Activated CD8-positive, alpha-beta memory T cell treated with anti-CD3 and anti-CD28 coated beads for 4 hours (primary cell): Measurements from ENCODE around the gene LZTR1.
"Not testable (repeated sequence)": the region's sequence is repeated elsewhere in the genome, so short reads cannot be mapped to it uniquely, and the experiment has no call there.

Experiments used
- DNase-seq, 2 donors: peaks; one replicate each; pipeline ENCODE4 v3.0.0-alpha.2; 2020; ENCODE audit warnings: low read depth in 2 of 2

Gene LZTR1

DNA sequence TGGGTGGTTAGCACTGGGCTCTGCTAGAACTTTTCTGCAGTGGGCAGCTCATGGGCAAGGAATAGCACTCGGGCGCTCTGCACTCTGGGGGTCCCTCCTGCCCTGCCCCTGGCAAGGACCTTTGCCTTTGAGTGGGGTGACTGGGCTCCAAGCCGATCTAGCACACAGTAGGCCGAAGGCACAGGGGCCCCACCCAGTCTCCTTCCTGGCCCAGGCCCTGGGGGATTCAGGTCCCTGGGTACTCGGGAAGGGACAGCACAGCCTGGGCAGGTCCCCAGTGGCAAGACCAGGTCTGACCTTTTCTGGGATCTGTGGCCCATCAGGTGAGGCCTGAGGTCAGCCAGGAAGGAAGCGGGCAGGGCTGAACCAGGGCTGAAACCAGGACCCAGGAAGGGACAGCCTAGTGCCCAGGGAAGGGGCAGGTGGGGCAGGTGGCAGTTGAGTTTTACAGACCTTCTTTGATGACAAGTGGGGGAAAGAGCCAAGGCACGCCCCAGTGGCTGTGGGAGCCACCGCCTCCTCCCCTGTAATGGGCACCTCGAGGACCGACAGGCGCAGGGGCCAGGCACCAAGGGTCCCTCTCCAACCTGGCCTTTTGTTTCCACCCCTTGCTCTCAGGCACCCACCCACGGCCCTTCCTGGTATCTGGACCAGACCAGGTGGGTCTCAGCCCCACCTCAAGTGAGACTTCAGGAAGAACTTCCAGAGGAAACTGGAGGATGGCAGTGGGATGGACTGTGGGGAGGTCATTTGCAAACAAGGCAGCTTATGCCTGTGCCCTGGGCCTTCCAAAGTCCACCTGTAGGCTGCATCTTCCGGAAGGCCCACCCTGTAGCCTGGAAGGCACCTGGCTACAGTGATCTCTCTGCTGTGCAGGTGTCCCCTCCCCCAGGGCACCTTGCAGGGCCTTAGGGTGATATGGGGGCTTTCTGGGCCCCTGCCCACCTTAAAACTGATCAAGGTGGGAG, 15.9 kb upstream of the LZTR1 start:
- no peak for DNase-seq

DNA sequence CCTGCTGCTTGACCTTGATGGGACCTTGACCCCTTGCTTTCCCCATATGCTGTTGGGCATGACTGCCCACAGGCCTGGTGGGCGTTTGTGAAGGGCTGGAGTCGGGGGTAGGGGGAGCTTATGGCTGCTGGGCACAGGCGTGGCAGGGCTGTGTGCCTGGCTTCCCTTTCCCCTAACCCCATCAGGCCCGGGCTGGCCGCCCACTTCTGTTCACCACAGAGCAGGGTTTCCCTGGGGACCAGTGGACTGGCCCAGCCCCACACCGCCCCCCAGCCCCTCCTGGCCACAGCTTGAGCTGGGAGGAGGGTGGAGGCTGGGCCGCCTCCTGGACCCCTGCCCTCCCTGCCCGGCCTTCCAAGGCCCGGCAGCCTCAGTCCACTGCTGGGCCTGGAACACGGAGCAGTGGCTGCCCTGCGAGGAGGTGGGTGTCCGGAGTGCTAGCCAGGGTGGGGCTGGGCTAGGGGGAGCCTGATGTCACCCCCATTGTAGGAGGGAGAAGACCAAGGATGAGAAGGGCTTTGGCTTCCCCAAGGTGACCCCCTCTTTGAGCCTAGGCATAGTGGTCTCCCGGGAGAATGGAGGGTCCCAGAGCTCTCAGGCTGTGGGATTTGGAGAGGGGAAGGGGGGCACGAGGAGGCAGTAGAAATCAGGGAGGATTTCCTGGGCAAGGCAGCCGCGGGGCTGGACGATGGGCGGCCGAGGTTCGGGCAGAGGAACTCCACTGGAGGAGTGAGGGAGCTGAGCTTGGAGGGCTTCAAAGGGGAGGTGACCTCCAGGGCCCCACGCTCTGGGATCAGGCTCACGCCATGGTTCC, 15.0 kb upstream of the LZTR1 start, which contains the start of gene AIFM3:
Gene AIFM3, plus strand, starts transcription at position 373 of the 814 bp plus-strand sequence. CDS start 690 bp downstream, outside the sequence.
- DNase-seq: no peak

DNA sequence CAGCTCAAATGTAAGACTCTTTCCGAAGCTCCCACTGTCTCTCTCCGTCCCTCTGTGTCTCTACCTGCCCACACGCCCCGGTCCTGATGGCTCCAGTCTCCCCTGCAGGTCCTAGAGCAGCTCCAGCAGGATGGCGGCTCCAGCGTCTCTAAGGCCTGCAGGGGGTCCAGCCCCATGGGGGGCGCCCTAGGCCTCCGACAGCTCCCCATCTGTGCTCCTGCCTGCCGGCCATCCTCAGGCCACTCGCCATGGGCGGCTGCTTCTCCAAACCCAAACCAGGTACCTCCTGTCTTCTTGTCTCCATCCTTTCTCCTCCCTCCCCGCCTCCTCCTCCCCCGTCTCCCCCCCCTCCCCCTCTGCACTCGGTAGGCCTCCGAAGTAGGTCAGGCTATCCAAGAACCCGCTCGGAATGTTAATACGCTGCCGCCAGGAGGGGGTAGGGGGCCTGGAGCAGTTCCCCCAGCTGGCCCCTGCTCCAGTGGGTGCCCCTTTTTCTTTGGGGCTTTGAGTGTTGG, 14.3 kb upstream of the LZTR1 start:
- DNase-seq: no peak

DNA sequence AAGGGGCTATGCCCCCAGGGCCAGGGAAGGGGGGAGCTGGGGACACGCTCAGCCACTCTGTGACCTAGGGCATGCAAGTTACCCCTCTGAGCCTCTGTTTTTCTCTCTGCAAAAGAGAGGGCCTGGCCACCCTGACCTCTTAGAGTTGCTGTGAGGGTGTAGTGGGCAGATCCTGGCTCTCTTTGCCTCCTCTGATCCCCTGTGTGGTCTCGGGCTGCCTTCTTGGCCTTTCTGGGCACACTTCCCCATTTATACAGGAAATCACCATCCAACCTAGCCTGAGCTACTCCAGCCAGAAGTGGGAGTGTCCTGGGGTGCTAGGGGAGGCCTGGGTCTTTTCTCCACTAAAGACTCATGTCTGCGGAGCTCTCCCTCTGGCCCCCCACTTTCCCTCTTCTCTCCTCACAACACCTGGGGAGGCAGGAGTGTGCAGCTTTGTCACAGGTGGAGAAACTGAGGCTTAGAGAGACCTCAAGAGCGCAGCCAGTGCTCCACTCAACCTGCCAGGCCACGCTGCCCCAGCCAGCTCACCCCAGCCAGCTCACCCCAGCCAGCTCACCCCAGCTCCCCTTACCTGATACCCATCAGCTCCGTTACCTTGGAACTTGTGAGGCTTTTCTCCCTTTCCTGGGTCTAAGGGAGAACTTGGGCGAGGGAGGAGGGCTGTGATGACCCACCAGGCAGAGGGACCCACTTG, 13.7 kb upstream of the LZTR1 start:
- no peak for DNase-seq

DNA sequence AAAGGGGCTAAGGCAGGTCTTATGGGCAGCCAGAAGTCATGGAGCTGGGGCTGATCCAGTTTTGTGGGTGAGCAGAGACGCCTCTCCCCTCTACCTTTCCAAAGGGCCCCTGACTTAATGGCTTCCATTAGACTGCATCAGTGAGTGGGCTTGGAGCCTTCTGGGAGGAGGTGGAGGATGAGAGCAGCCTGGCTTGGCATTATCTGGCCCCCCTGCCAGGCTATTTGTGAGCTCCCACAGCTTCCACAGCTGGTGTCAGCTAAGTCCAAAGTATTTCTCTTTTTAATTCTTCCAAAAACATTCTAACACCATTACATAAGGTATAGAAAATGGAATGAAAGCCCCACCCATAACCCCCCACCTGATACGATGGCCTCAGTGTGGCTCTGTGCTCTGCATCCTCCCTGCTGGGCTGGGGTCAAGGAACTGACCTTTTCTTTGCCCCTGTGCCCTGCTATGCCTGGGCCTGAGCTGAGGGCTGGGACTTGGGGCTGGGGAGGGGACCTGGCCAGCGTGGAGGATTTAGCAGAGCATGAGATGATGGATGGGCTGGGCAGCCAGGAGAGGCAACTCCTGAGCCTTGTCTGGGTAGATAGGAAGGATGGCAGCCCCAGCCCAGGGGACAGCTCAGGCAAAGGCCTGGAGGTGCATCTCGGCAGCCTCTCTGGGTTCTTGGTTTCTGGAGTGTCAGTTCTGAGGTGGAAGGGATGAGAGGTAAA, 11.0 kb upstream of the LZTR1 start:
- no peak for DNase-seq

DNA sequence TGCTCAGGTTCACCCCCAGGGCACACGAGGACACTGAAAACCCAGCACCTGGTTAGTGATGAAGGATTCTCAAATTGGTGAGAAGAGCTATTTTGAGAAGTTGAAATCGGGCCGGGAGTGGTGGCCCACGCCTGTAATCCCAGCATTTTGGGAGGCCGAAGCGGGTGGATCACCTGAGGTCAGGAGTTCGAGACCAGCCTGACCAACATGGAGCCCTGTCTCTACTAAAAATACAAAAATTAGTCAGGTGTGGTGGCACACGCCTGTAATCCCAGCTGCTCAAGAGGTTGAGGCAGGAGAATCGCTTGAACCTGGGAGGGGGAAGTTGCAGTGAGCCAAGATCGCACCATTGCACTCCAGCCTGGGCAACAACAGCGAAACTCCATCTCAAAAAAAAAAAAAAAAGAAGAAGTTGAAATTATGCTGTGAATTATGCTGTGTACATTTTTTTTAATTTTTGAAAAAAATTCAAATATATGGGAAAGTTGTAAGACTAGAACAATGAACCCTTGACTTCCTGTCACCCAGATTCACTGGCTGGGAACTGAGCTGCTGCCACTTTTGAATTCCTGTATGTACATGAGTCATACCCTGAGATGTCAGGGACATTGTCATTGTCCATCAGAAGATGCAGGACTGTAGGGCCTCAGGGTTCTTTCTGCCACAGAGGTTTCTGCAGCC, 9.9 kb upstream of the LZTR1 start:
- not testable (repeated sequence) for DNase-seq

DNA sequence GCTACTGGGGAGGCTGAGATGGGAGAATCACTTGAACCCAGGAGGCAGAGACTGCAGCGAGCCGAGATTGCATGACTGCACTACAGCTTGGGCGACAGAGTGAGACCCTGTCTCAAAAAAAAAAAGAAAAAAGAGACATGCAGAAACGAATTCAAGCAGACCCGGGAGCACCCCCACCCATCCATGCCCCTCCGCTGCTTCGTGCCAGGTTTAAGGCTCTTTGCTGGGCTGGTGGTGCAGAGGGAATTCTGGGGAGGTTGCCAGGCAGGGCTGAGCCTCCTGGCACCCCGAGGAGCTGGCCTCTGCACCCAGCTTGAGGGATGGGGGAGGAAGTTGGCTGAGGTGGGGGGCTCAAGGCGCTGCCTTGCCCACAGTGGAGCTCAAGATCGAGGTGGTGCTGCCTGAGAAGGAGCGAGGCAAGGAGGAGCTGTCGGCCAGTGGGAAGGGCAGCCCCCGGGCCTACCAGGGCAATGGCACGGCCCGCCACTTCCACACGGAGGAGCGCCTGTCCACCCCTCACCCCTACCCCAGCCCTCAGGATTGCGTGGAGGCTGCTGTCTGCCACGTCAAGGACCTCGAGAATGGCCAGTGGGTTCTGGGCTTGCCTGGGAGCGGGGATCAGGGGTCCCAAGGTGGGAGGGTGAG, 9.0 kb upstream of the LZTR1 start:
- no peak for DNase-seq

DNA sequence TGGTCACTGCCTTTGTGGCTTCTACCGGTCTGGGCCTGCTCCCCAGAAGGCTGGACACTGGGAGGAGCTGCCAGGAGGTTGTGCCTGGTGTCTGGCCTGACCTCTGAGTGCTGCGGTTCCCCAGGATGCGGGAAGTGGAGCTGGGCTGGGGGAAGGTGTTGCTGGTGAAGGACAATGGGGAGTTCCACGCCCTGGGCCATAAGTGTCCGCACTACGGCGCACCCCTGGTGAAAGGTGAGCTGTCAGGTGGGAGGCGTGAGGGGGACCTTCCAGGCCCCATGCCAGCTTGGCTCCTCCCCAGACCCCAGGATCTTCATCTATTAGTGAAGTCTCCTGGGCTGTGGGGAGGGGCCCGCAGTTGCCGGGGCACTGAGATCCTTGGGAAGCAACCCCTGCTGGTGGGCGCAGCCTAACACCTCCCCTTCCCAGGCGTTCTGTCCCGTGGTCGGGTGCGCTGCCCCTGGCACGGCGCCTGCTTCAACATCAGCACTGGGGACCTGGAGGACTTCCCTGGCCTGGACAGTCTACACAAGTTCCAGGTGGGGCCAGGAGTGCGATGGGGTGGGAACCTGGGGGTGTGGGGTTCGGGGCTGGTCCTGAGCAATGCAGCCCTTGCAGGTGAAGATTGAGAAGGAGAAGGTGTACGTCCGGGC, 8.3 kb upstream of the LZTR1 start:
- no peak for DNase-seq

DNA sequence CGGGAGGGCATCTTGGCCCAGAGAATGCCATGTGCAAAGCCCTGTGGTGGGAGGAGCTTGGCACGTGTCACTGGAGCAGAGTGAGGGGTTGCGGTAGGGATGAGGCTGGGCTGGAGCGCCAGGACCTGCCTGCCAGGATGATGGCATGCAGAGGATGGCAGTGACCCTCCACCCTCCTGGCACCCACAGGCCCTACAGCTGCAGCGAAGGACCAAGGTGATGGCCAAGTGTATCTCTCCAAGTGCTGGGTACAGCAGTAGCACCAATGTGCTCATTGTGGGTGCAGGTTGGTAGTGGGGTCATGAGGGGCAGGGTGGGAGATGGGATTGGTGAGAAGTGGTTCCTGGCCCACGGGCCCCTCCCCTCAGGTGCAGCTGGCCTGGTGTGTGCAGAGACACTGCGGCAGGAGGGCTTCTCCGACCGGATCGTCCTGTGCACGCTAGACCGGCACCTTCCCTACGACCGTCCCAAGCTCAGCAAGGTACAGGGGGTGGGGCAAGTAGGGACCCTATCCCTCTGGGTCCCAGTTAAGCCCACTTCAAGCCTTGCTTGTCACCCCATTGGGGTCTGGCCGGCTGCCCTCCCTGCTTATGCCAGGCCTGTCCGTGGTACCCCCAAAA, 7.7 kb upstream of the LZTR1 start:
- DNase-seq: no peak

DNA sequence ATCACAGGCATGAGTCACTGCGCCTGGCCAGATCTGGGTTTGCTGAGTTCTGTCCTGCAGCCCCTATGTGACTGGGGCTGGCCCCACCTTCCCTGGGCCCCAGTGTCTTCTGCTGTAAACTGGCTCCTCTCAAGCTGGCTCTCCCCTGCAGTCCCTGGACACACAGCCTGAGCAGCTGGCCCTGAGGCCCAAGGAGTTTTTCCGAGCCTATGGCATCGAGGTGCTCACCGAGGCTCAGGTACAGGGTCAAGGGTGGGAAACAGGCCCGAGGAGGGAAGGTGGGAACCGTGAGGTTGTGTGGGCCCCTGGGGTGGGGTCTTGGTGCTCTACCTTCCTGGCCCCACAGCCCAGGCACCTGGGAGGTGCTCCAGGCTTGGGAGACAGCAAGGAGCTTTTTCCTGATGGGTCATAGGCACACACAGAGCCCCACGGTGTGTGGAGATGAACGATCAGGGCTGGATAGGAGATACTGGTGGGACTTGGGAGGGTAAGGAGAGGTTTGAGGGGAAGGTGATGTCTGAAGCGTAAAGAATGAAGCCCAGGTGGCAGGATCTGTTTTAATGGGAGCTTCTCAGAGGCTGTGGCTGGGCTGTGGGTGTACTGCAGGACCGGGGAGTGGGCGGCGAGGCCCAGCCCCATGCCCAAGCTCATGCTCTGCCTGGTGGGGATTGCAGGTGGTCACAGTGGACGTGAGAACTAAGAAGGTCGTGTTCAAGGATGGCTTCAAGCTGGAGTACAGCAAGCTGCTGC, 6.4 kb upstream of the LZTR1 start:
- DNase-seq: no peak

DNA sequence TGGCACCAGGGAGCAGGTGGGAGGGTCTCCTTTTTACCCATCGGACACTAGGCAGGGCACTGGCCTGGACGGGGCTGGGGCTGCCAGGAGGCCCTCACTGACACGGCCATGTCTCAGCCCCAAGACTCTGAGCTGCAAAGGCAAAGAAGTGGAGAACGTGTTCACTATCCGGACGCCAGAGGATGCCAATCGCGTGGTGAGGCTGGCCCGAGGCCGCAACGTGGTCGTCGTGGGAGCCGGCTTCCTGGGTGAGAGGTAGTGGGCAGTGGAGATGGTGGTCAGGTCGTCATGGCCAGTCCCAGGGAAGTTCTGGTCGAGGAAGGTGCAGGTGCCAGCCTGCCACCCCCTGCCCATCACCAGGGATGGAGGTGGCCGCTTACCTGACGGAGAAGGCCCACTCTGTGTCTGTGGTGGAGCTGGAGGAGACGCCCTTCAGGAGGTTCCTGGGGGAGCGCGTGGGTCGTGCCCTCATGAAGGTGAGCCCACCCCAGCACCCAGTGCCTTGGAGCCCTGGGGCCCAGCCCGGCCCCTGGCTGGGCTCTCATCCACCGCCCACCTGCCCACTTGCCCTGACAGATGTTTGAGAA, 5.7 kb upstream of the LZTR1 start:
- no peak for DNase-seq

DNA sequence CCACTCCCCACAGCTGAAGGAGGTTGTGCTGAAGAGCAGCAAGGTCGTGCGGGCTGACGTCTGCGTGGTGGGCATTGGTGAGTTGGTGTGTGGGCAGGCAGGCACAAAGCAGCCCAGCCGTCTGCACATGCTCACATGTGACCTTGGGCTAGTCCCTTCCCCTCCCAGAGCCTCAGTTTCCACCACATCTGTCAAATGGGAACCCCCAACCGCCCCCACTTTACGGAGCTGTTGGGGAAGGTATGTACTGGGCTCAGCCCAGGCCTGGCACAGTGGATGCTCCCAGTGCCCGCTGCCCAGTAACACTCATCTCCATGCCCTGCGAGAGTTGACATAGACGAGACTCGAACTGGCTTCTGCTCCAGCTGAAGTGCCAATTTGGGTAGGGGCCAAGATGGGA, 5.1 kb upstream of the LZTR1 start:
- DNase-seq: no peak

DNA sequence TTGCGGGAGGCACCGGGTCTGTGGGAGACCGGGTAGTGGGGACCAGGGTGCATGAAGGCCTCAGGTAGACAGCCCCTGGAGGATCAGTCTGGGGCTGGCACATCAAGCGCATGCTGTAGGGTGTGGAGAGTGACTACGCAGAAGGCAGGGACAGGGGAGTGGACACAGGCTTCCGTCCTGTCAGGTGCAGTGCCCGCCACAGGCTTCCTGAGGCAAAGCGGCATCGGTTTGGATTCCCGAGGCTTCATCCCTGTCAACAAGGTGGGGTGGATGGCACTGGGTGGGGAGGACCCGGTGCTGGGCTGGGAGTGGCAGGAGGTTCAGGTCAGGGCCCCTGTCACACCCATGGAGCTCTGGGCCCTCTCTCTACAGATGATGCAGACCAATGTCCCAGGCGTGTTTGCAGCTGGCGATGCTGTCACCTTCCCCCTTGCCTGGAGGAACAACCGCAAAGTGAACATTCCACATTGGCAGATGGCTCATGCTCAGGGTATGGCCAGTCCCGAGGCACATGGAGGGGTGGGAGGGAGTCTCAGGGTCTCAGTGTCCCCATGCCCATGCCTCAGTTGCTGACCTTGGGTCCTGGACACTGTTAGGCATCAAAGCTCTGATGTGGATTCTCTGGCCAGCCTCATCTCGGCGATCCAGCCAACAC, 4.5 kb upstream of the LZTR1 start:
- DNase-seq: no peak

DNA sequence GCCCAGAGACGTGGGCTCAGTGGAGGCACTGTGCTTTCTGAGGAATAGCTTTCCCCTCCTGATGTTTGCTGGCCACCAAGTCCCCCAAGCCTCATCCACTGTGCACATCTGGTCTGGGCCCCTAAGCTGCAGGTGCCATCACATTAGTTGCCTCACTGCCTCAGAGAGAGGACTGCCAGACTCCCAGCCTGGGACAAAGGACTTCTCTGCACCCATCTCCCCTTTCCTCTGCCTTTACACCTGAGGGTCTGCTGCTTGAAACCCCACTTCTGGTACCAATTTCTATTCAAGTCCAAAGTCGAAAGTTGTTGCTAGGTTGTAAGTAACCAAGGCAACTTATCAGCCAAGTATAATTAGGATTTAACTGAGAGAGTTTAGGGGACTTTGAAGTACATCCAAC, 3.7 kb upstream of the LZTR1 start:
- DNase-seq: no peak

DNA sequence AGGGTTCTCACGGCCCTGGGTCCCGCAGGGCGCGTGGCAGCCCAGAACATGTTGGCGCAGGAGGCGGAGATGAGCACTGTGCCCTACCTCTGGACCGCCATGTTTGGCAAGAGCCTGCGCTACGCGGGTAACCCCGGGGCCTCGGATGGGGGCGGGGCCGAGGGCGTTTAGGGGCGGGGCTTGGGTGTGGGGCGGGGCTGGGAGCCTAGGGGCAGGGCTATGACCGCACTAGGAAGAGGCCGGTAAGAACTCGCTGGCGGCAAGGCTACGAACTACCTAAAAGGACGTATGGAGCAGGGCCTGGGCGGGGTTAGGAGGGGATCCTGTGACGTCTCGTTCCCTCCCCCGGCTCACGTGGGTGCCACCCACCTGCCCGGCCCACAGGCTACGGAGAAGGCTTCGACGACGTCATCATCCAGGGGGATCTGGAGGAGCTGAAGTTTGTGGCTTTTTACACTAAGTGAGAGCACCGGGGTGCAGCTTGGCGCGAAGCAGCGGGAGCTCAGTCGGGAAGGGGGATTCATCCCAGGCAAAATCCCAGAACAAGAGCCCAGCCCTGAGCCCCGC, 2.8 kb upstream of the LZTR1 start:
- peak in 1 of 2 donors; percentile 57 for DNase-seq

DNA sequence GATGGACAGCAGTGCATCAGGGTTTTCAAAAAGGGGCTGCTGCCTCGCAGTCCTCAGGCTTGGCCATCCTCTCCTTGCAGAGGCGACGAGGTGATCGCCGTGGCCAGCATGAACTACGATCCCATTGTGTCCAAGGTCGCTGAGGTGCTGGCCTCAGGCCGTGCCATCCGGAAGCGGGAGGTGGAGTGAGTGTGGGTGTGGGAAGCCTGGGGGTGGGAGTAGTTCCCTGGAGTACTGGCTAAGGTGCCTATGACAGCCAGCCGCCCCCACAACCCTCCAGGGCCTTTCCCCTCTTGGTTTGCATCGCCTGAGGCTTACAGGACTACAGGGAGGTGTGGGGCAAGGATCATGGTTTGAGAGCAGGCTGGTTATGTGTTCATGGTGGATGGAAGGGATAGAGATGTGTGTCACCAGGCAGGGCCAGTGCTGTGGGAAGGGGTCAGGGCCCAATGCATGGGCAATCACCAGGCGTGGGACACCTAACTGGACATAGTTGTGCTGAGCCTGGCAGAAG, 2.1 kb upstream of the LZTR1 start:
- DNase-seq: no peak

DNA sequence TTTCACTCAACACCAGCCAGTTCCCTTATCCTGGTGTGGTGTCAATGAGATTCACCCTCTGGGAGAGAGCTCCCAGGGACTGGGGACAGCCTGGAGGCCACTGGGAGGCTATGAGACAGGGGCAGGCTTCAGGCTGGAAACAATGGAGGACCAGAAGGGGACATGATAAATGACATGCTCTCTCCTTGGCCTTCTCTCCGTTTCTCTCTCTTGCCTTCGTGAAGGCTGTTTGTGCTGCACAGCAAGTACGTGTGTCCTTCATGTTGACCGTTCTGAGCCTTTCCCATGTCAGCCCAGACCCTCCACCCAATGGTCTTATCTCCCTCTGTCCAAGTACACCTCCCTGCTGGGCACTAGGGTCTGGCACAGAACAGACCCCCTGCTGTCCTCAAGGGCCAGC, 1.6 kb upstream of the LZTR1 start:
- DNase-seq: no peak
